NB4 (cell line): ENCODE measurements around the gene VWA3A.
"Not testable (repeated sequence)": the region's sequence is repeated elsewhere in the genome, so short reads cannot be mapped to it uniquely, and the experiment has no call there.

ENCODE experiments used
- DNase-seq: peaks from one replicate; pipeline ENCODE4 v3.0.0; 2010; ENCODE audit warnings: low read depth
- H3K4me3 ChIP-seq: one replicate; pipeline ENCODE4 v1.5.1; 2011; ENCODE audit warnings: mild to moderate bottlenecking, low read depth, low read length, moderate library complexity
- MYC ChIP-seq: IDR thresholded peaks from 2 replicates; pipeline ENCODE4 v1.6.1; 2011; ENCODE audit warnings: low read depth, low read length
- POLR2A ChIP-seq: IDR thresholded peaks from 2 replicates; pipeline ENCODE4 v1.6.1; 2011; ENCODE audit warnings: mild to moderate bottlenecking; ENCODE audit not compliant: insufficient read length; ENCODE audit errors: extremely low read depth
- TF ChIP-seq, protein P1 (sequence below): IDR thresholded peaks from 2 replicates; pipeline ENCODE4 v1.6.1; 2011; ENCODE audit warnings: low read depth, low read length
- TF ChIP-seq, protein P2 (sequence below): IDR thresholded peaks from one replicate; pipeline ENCODE4 v1.5.1; 2012; ENCODE audit warnings: low read depth, low read length

The VWA3A gene

DNA sequence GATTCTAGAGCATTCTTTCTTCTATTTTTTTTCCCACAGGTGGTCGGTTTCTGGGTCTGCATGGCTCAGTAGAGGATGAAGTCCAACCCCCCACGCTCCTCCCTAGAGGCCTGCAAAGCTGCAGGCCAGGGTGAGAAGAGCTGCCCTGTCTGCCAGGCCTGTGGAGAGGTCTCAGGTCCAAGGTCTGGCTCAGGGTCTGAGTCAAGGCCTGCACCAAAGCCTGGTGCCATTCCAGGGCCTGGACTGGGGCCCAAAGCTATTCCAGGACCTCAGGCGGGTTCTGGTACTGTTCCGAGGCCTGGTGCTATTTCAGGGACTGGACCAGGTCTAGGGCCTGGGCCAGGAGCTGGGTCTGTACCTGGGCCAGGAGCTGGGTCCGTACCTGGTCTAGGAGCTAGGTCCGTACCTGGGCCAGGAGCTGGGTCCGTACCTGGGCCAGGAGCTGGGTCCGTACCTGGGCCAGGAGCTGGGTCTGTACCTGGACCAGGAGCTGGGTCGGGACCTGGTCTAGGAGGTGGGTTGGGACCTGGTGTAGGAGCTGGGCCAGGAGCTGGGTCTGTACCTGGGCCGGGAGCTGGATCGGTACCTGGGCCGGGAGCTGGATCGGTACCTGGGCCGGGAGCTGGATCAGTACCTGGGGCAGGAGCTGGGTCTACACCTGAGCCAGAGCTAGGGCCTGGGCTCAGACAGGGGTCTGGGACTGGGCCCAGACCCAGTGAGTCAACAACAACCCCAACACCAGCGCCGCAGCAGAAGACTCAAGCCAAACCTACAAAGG lies 73.4 kb downstream of the VWA3A start:
- H3K4me3 ChIP-seq, result no peak overlapping the region
- DNase-seq, result no peak
- TF ChIP-seq MYC (no peak), POLR2A (no peak)
- TF ChIP-seq, protein P1, sequence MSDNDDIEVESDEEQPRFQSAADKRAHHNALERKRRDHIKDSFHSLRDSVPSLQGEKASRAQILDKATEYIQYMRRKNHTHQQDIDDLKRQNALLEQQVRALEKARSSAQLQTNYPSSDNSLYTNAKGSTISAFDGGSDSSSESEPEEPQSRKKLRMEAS, result no peak
- TF ChIP-seq, protein P2, sequence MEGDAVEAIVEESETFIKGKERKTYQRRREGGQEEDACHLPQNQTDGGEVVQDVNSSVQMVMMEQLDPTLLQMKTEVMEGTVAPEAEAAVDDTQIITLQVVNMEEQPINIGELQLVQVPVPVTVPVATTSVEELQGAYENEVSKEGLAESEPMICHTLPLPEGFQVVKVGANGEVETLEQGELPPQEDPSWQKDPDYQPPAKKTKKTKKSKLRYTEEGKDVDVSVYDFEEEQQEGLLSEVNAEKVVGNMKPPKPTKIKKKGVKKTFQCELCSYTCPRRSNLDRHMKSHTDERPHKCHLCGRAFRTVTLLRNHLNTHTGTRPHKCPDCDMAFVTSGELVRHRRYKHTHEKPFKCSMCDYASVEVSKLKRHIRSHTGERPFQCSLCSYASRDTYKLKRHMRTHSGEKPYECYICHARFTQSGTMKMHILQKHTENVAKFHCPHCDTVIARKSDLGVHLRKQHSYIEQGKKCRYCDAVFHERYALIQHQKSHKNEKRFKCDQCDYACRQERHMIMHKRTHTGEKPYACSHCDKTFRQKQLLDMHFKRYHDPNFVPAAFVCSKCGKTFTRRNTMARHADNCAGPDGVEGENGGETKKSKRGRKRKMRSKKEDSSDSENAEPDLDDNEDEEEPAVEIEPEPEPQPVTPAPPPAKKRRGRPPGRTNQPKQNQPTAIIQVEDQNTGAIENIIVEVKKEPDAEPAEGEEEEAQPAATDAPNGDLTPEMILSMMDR, result no peak

DNA sequence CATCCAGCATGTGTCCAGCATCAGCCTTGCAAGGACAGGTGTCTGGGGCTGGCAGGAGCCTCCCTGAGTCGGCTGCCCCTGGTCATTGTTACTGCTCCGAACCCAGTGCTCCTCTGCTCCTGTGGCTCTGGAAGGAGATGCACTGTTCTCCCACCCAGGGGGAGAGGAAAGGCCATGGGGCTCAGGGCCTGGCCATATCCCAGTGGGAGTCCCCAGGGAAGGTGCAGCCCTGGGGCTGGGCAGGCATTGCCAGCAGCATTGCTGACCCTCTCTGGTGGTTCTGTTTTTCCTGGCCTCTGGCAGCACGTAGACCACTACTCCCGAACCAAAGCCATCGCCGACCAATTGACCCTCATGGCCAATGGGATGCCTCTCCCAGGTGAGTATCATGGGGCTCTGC lies 79.6 kb downstream of the VWA3A start:
- H3K4me3 ChIP-seq, result no peak overlapping the region
- no peak for TF ChIP-seq MYC
- DNase-seq, result no peak

DNA sequence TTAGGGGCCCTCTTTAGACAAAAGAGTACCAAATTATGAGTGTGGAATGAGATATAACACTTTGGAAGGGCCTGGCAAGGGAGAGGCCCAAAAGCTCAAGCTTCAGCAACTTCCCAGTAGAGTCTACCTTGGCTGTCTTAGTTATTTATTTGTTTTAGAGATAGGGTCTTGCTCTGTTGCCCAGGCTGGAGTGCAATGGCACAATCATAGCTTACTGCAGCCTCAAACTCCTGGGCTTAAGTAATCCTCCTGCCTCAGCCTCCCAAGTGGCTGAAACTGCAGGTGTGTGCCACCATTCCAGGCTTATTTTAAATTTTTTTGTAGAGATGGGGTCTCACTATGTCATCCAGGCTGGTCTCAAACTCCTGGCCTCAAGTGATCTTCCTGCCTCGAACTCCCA lies 80.3 kb downstream of the VWA3A start:
- DNase-seq, H3K4me3 ChIP-seq: not testable (repeated sequence)

DNA sequence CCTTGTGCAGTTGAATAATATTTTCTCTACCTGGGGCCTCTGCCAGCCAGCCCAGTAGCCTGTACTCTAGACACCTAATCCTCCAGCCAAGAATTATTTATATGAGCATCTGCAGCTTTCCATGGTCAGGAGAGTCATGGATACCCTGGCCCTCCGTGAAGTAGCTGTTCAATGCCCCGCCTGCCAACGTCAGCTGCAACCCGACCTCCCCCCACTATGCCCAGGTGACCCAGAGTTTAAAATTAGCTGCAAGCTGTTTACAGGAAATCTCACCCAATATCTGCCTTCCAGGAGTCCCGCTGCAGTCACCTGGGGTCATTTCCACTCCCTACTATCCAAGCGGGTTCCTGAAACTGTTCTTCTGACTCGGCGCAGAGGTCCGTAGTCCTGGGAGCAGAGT lies 82.3 kb downstream of the VWA3A start:
- TF ChIP-seq, protein P2, result no peak
- TF ChIP-seq MYC (no peak), POLR2A (no peak)
- TF ChIP-seq, protein P1, result no peak
- no peak overlapping the region for H3K4me3 ChIP-seq
- no peak for DNase-seq

DNA sequence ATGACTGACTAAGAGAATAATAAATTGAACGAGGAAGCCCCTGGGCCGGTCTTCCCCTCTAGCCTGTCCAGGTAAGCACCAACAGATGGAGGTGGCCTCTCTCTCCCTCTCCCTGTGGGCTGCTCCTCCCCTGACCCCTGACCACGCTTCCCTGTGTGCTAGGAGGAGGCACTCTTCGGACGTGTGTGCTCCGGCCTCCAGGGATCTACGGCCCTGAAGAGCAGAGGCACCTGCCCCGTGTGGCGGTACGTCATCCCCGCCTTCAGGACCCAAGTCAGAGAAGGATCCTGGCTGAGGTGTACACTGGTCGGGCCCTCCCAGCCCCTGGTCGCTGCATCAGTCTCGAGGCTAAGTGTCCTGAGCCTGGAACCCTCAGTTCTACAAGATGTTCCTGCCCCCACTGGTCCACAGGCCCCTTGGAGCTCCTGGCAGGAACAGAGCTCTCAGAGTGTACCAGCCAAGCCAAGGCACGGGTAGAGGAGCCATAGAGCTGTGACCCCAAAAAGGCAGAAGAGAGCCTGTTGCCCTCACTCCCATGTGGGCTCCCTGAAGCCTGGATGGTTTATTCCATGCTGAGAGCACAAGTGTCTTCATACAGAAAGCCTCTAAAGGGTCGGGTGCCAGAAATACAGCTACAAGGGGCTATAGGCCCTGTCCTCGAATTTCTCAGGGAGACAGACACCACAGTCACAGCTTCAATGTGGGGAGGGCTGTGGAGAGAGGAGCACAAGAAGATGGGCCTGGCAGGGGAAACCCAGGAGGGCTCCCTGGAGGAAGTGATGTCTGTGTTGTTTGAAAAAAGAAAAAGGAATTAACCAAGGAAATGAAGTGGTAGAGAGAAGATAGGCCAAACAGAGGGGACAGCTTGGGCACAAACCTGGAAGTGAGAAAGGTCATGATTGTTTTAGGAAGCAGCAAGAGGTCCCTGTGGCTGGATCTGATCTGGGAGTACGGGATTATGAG lies 85.9 kb downstream of the VWA3A start:
- no peak for TF ChIP-seq POLR2A
- TF ChIP-seq, protein P1, result no peak
- no peak for TF ChIP-seq MYC
- TF ChIP-seq, protein P2, result no peak
- no peak overlapping the region for H3K4me3 ChIP-seq
- no peak for DNase-seq

DNA sequence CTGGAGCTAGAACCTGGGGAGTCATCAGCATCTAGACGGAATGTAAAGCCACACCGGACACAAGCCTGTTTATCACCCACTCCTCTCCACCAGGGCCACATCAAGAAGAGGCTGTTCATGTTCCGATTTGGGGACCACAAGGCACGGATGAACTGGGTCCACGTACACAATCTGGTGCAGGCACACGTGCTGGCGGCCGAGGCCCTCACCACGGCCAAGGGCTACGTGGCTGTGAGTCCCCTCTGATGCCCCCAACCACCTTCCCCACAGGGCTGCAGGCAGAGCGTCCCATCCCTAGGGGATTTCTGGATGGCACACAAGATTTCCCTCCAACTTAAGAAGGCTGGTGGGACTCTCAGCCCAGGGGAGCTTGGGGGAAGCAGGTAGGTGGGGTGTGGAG lies 89.1 kb downstream of the VWA3A start:
- no peak overlapping the region for H3K4me3 ChIP-seq
- DNase-seq, result no peak
- TF ChIP-seq, protein P2, result no peak
- TF ChIP-seq MYC, result no peak
- no peak for TF ChIP-seq POLR2A

DNA sequence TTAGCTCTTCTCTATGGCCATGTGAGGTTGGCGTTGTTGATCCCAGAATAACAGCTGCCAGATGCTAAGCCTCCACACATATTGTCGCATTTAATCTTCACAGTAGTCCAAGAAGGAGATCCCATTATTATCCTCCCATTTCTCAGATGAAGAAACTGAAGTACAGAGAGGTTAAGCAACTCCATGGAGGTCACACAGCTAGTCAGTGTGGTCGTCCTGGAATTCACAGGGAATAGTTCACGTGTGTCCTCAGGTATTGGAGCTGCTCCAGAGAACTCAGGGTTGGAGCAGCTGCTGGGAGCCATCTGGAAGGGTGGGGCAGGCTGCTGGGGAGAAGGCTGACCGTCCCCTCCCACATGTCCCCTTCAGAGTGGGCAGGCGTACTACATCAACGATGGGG lies 89.5 kb downstream of the VWA3A start:
- no peak for DNase-seq
- H3K4me3 ChIP-seq, result no peak overlapping the region
- TF ChIP-seq, protein P2, result no peak
- no peak for TF ChIP-seq MYC
- no peak for TF ChIP-seq POLR2A
- TF ChIP-seq, protein P1, result no peak
